IMR-90 (cell line): ENCODE data around the gene GPR108. TPM values are rescaled to one million over a fixed set of nuclear protein-coding genes. Genes with fewer than 3 reads are reported as not detected.

Experiments
- ATAC-seq: fragments of 200-7000 bp; cut with Tn5 transposase; 2 replicates; pipeline ENCODE4 v1.9.1; 2020; ENCODE audit warnings: low read depth, mild to moderate bottlenecking, moderate library complexity
- BruUV-seq: library from RNA; stranded (reverse); fragments of 400-500 nt; replicated peaks from 2 replicates; lab custom pipeline; 2021; lab: Mats Ljungman, UMichigan
- CTCF ChIA-PET: fragments of 300-600 bp; formaldehyde crosslinking; extraction: SDS; loops from one replicate; lab custom pipeline; 2021; ENCODE audit warnings: antibody characterized with exemption; lab: Yijun Ruan, JAX
- POLR2A ChIA-PET: fragments of 300-600 bp; sonication (Branson Sonifier 250); formaldehyde crosslinking; loops from one replicate; lab custom pipeline; 2022; ENCODE audit warnings: antibody characterized with exemption; ENCODE audit not compliant: unreplicated experiment; lab: Charles Lee
- DNase-seq: peaks from one replicate; pipeline ENCODE4 v3.0.0; 2013
- H2AFZ ChIP-seq: replicated peaks from 2 replicates; pipeline ENCODE3; 2013; ENCODE audit warnings: low read length, mild to moderate bottlenecking; ENCODE audit not compliant: poor library complexity
- H2AK5ac ChIP-seq: 2 replicates; pipeline ENCODE4 v1.6.1; 2013; ENCODE audit warnings: low read depth, low read length, inconsistent platforms
- H2AK9ac ChIP-seq: replicated peaks from 2 replicates; pipeline ENCODE3; 2013; ENCODE audit warnings: mild to moderate bottlenecking, low read depth, low read length, moderate library complexity; ENCODE audit not compliant: poor library complexity
- H2BK120ac ChIP-seq: 2 replicates; pipeline ENCODE4 v1.6.1; 2013; ENCODE audit warnings: low read depth, low read length, inconsistent platforms
- H2BK15ac ChIP-seq: 3 replicates; pipeline ENCODE4 v1.6.1; 2013; ENCODE audit warnings: low read depth, low read length, inconsistent platforms
- H2BK20ac ChIP-seq: 2 replicates; pipeline ENCODE4 v1.6.1; 2013; ENCODE audit warnings: low read depth, mild to moderate bottlenecking, inconsistent platforms, low read length, moderate library complexity
- H2BK5ac ChIP-seq: 2 replicates; pipeline ENCODE4 v1.6.1; 2013; ENCODE audit warnings: mild to moderate bottlenecking, low read depth, low read length, inconsistent platforms; ENCODE audit not compliant: poor library complexity, severe bottlenecking
- H3K14ac ChIP-seq: replicated peaks from 2 replicates; pipeline ENCODE4 v1.6.1; 2013; ENCODE audit warnings: low read depth, low read length, inconsistent platforms
- H3K18ac ChIP-seq: 2 replicates; pipeline ENCODE4 v1.6.1; 2013; ENCODE audit warnings: low read depth, low read length, control low read depth
- H3K23ac ChIP-seq: 2 replicates; pipeline ENCODE4 v1.6.1; 2013; ENCODE audit warnings: low read depth, low read length, inconsistent platforms
- H3K27ac ChIP-seq: 2 replicates; pipeline ENCODE4 v1.5.1; 2013; ENCODE audit warnings: mild to moderate bottlenecking, control low read depth, low read length; ENCODE audit not compliant: insufficient read depth
- H3K27me3 ChIP-seq: 2 replicates; pipeline ENCODE4 v1.6.1; 2013; ENCODE audit warnings: low read length; ENCODE audit not compliant: control insufficient read depth, insufficient read depth
- H3K36me3 ChIP-seq: 2 replicates; pipeline ENCODE4 v1.6.1; 2013; ENCODE audit warnings: low read length, mixed read lengths; ENCODE audit not compliant: control insufficient read depth, insufficient read depth
- H3K4ac ChIP-seq: 2 replicates; pipeline ENCODE4 v1.6.1; 2013; ENCODE audit warnings: low read depth, low read length, inconsistent platforms
- H3K4me1 ChIP-seq: 2 replicates; pipeline ENCODE4 v1.6.1; 2013; ENCODE audit warnings: low read length, mixed read lengths; ENCODE audit not compliant: control insufficient read depth, insufficient read depth
- H3K4me2 ChIP-seq: 2 replicates; pipeline ENCODE4 v1.6.1; 2013; ENCODE audit warnings: low read depth, mild to moderate bottlenecking, control low read depth, low read length, moderate library complexity
- H3K4me3 ChIP-seq: 2 replicates; pipeline ENCODE4 v1.5.1; 2013; ENCODE audit warnings: low read depth, mild to moderate bottlenecking, control low read depth, low read length, moderate library complexity; ENCODE audit not compliant: insufficient read depth
- H3K56ac ChIP-seq: 2 replicates; pipeline ENCODE4 v1.6.1; 2013; ENCODE audit warnings: low read length, inconsistent platforms; ENCODE audit not compliant: insufficient read depth; ENCODE audit errors: extremely low read depth
- H3K79me1 ChIP-seq, 2 experiments: 2 replicates each; pipeline ENCODE4 v1.6.1; 2013; ENCODE audit warnings: low read length in 2 of 2, inconsistent platforms in 1 of 2, low read depth in 1 of 2
- H3K9ac ChIP-seq: 2 replicates; pipeline ENCODE4 v1.6.1; 2013; ENCODE audit warnings: low read depth, low read length, control low read depth
- H3K9me1 ChIP-seq: 2 replicates; pipeline ENCODE4 v1.6.1; 2013; ENCODE audit warnings: low read length, inconsistent platforms; ENCODE audit not compliant: insufficient read depth
- H3K9me3 ChIP-seq: 2 replicates; pipeline ENCODE4 v1.6.1; 2013; ENCODE audit warnings: low read length; ENCODE audit not compliant: control insufficient read depth, insufficient read depth
- H4K20me1 ChIP-seq: 2 replicates; pipeline ENCODE4 v1.6.1; 2013; ENCODE audit warnings: low read length, inconsistent platforms; ENCODE audit not compliant: insufficient read depth
- H4K5ac ChIP-seq: 2 replicates; pipeline ENCODE4 v1.6.1; 2013; ENCODE audit warnings: mild to moderate bottlenecking, low read depth, low read length, control low read depth
- H4K8ac ChIP-seq, 2 experiments: 2 replicates each; pipeline ENCODE4 v1.6.1; 2013; ENCODE audit warnings: low read depth in 2 of 2, low read length in 2 of 2, control low read depth in 1 of 2, inconsistent platforms in 1 of 2
- H4K91ac ChIP-seq: 2 replicates; pipeline ENCODE4 v1.6.1; 2013; ENCODE audit warnings: low read depth, low read length, inconsistent platforms; ENCODE audit not compliant: insufficient read depth
- CEBPB ChIP-seq: IDR thresholded peaks from 2 replicates; pipeline ENCODE4 v1.6.1; 2012; ENCODE audit warnings: low read depth, low read length, improper control_type of control experiment
- CHD1 ChIP-seq: IDR thresholded peaks from 2 replicates; pipeline ENCODE4 v1.6.1; 2012; ENCODE audit warnings: low read depth, low read length, improper control_type of control experiment
- FOS ChIP-seq: fragments of 150-350 bp; IDR thresholded peaks from 2 replicates; pipeline ENCODE4 v1.6.1; 2016; ENCODE audit warnings: low read depth, low read length
- MAFK ChIP-seq: IDR thresholded peaks from 2 replicates; pipeline ENCODE4 v1.6.1; 2012; ENCODE audit warnings: low read depth, low read length, improper control_type of control experiment
- MAZ ChIP-seq: IDR thresholded peaks from 2 replicates; pipeline ENCODE4 v1.6.1; 2012; ENCODE audit warnings: low read depth, mild to moderate bottlenecking, low read length, improper control_type of control experiment, moderate library complexity, borderline replicate concordance
- MXI1 ChIP-seq: IDR thresholded peaks from 2 replicates; pipeline ENCODE4 v1.6.1; 2012; ENCODE audit warnings: low read depth, mild to moderate bottlenecking, low read length, moderate library complexity, borderline replicate concordance
- NFE2L2 ChIP-seq: fragments of 150-350 bp; IDR thresholded peaks from 2 replicates; pipeline ENCODE4 v1.6.1; 2016; ENCODE audit warnings: low read depth, mild to moderate bottlenecking, low read length
- POLR2A ChIP-seq: IDR thresholded peaks from 2 replicates; pipeline ENCODE4 v1.6.1; 2012; ENCODE audit warnings: mild to moderate bottlenecking, low read depth, low read length
- RAD21 ChIP-seq: IDR thresholded peaks from 2 replicates; pipeline ENCODE4 v1.6.1; 2012; ENCODE audit warnings: low read length, improper control_type of control experiment
- RCOR1 ChIP-seq: IDR thresholded peaks from 2 replicates; pipeline ENCODE4 v1.6.1; 2012; ENCODE audit warnings: mild to moderate bottlenecking, low read length, improper control_type of control experiment; ENCODE audit not compliant: insufficient replicate concordance
- RFX5 ChIP-seq: IDR thresholded peaks from 2 replicates; pipeline ENCODE4 v1.8.0; 2012; ENCODE audit warnings: low read depth, mild to moderate bottlenecking, low read length, moderate library complexity
- SMC3 ChIP-seq: fragments of 150-350 bp; IDR thresholded peaks from 2 replicates; pipeline ENCODE4 v1.6.1; 2016; ENCODE audit warnings: low read depth, mild to moderate bottlenecking, antibody characterized with exemption, low read length, moderate library complexity
- dilution Hi-C: fragments of 300-500 bp; cut with HindIII; formaldehyde crosslinking; loops from one replicate; pipeline ENCODE4 v1.14.3; 2018; ENCODE audit warnings: low sequenced_read_pairs; ENCODE audit not compliant: unreplicated experiment
- in situ Hi-C: fragments of 300-500 bp; cut with MboI; formaldehyde crosslinking; loops from 3 replicates; pipeline ENCODE4 v1.14.3; 2019; ENCODE audit warnings: low sequenced_read_pairs, inconsistent platforms, mixed read lengths
- intact Hi-C: fragments of 100-400 bp; cut with micrococcal nuclease; formaldehyde crosslinking; loops from 2 replicates; pipeline ENCODE4 v1.10.0; 2022
- polyA plus RNA-seq, 3 experiments: library from polyadenylated mRNA; depleted of rRNA; stranded (reverse); fragments of >200 nt; gene quantifications; 2 replicates each; pipeline ENCODE4 v1.2.3, GENCODE V29; 2012; ENCODE audit warnings: low replicate concordance in 1 of 3
- total RNA-seq: library from RNA; depleted of rRNA; stranded (reverse); fragments of >200 nt; gene quantifications from 2 replicates; pipeline ENCODE4 v1.2.3, GENCODE V29; 2012
- TF ChIP-seq, protein P1 (sequence below): fragments of 150-350 bp; IDR thresholded peaks from 2 replicates; pipeline ENCODE4 v1.6.1; 2017; ENCODE audit warnings: mild to moderate bottlenecking, antibody characterized with exemption, low read length, low read depth
- TF ChIP-seq, protein P2 (sequence below): conservative IDR thresholded peaks from 2 replicates; pipeline ENCODE4 v1.5.1; 2012; ENCODE audit warnings: mild to moderate bottlenecking, low read depth, low read length, improper control_type of control experiment

GPR108 gene
- total and polyA plus RNA-seq, 2 of the 4 experiments (the other 2 are of a cell fraction), result 28.0 to 38.9 TPM

DNA sequence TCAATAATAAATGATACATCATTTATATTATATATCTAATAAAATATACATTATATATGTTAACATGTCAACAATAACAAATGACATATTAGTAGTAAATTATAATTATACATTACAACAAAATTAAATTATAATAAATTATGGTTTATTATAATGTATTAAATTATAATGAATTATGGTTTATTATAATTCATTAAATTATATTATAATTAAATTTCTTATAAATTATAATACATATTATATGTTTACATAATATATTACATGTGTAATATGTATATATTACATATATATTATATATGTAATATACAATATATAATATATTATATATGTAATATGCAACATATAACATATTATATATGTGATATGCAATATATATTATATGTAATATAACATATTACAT, 37.4 kb downstream of the GPR108 start:
- ChIA-PET POLR2A (no interaction called here), CTCF (no interaction called here)
- Histone ChIP-seq H3K9me3 (peaks cover 6% of the 10 kb centered on the region; the same call in 1 of the 2 replicates), H2AK5ac (no peak overlapping the region), H4K91ac (no peak overlapping the region), H3K18ac (no peak overlapping the region), H3K4me3 (no peak overlapping the region), H3K79me1 (no peaks in the 10 kb centered on the region), H3K36me3 (no peaks in the 10 kb centered on the region), H4K5ac (no peak overlapping the region), H3K9ac (no peak overlapping the region), H2BK120ac (no peak overlapping the region), H4K8ac (no peak overlapping the region), H3K56ac (no peak overlapping the region), H3K27ac (no peak overlapping the region), H2BK20ac (no peak overlapping the region), H3K4me2 (no peak overlapping the region), H3K23ac (no peak overlapping the region), H3K14ac (no peak overlapping the region), H2BK15ac (no peak overlapping the region), H3K27me3 (no peaks in the 10 kb centered on the region), H3K4ac (no peak overlapping the region), H4K20me1 (no peaks in the 10 kb centered on the region), H2AK9ac (no peak overlapping the region), H3K9me1 (no peaks in the 10 kb centered on the region), H2AFZ (no peak overlapping the region), H3K4me1 (no peaks in the 10 kb centered on the region), H2BK5ac (no peak overlapping the region)
- no peak for TF ChIP-seq CHD1
- TF ChIP-seq RAD21, result no peak
- no peak for TF ChIP-seq FOS
- TF ChIP-seq, protein P1, sequence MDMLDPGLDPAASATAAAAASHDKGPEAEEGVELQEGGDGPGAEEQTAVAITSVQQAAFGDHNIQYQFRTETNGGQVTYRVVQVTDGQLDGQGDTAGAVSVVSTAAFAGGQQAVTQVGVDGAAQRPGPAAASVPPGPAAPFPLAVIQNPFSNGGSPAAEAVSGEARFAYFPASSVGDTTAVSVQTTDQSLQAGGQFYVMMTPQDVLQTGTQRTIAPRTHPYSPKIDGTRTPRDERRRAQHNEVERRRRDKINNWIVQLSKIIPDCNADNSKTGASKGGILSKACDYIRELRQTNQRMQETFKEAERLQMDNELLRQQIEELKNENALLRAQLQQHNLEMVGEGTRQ, result no peak
- TF ChIP-seq RCOR1, result no peak
- TF ChIP-seq, protein P2, sequence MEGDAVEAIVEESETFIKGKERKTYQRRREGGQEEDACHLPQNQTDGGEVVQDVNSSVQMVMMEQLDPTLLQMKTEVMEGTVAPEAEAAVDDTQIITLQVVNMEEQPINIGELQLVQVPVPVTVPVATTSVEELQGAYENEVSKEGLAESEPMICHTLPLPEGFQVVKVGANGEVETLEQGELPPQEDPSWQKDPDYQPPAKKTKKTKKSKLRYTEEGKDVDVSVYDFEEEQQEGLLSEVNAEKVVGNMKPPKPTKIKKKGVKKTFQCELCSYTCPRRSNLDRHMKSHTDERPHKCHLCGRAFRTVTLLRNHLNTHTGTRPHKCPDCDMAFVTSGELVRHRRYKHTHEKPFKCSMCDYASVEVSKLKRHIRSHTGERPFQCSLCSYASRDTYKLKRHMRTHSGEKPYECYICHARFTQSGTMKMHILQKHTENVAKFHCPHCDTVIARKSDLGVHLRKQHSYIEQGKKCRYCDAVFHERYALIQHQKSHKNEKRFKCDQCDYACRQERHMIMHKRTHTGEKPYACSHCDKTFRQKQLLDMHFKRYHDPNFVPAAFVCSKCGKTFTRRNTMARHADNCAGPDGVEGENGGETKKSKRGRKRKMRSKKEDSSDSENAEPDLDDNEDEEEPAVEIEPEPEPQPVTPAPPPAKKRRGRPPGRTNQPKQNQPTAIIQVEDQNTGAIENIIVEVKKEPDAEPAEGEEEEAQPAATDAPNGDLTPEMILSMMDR, result no peak
- no peak for TF ChIP-seq MAFK
- no peak for TF ChIP-seq MAZ
- no peak for TF ChIP-seq NFE2L2
- no peak for TF ChIP-seq RFX5
- TF ChIP-seq SMC3, result no peak
- no peak for TF ChIP-seq MXI1
- TF ChIP-seq POLR2A, result no peak
- TF ChIP-seq CEBPB, result no peak
- no TSS peak for BruUV-seq
- intact Hi-C loops (no loop called here), in situ Hi-C loops (no loop called here), dilution Hi-C loops (no loop called here)
- ATAC-seq (no peak), DNase-seq (no peak)
